WTC11 (cell line): Measurements from ENCODE around the gene SPTY2D1. TPM values are rescaled to one million over a fixed set of nuclear protein-coding genes. Genes with fewer than 3 reads are reported as not detected.
"Not testable (repeated sequence)": the region's sequence is repeated elsewhere in the genome, so short reads cannot be mapped to it uniquely, and the experiment has no call there.

Experiments used
- ATAC-seq: fragments of 200-7000 bp; cut with Tn5 transposase; 2 replicates; pipeline ENCODE4 v1.10.0; 2021; ENCODE audit warnings: mild to moderate bottlenecking, moderate library complexity
- CTCF ChIA-PET: fragments of 300-600 bp; sonication (Branson Sonifier 250); formaldehyde crosslinking; loops from one replicate; lab custom pipeline; 2021; ENCODE audit warnings: antibody characterized with exemption; lab: Charles Lee
- POLR2A ChIA-PET: fragments of 350-600 bp; sonication (Branson Sonifier 250); formaldehyde crosslinking; loops from one replicate; lab custom pipeline; 2021; ENCODE audit warnings: antibody characterized with exemption; lab: Charles Lee
- DNase-seq: peaks from one replicate; pipeline ENCODE4 v3.0.0; 2021; ENCODE audit warnings: low spot score
- H3K27ac Mint-ChIP-seq: 2 replicates; pipeline ENCODE4 v1.8.0; 2021; ENCODE audit warnings: mixed read lengths
- H3K27me3 Mint-ChIP-seq: 2 replicates; pipeline ENCODE4 v1.8.0; 2021; ENCODE audit warnings: low read depth, mild to moderate bottlenecking, moderate library complexity, mixed read lengths
- H3K36me3 Mint-ChIP-seq: 2 replicates; pipeline ENCODE4 v1.8.0; 2021; ENCODE audit warnings: mixed read lengths
- H3K4me1 Mint-ChIP-seq: 2 replicates; pipeline ENCODE4 v1.8.0; 2022; ENCODE audit warnings: mixed read lengths
- H3K4me3 Mint-ChIP-seq: 2 replicates; pipeline ENCODE4 v1.8.0; 2021; ENCODE audit warnings: mild to moderate bottlenecking, moderate library complexity, mixed read lengths
- H3K9me3 Mint-ChIP-seq: 2 replicates; pipeline ENCODE4 v1.8.0; 2021; ENCODE audit warnings: mixed read lengths
- MYBL2 ChIP-seq: sonication (generic); formaldehyde crosslinking; IDR thresholded peaks from 2 replicates; pipeline ENCODE4 v1.8.1; 2023; ENCODE audit warnings: mild to moderate bottlenecking, moderate library complexity, missing genetic modification reagents
- SP1 ChIP-seq: sonication (generic); formaldehyde crosslinking; conservative IDR thresholded peaks from 2 replicates; pipeline ENCODE4 v1.8.1; 2022; ENCODE audit warnings: missing genetic modification reagents
- TEAD4 ChIP-seq: sonication (generic); formaldehyde crosslinking; IDR thresholded peaks from 2 replicates; pipeline ENCODE4 v1.8.0; 2022; ENCODE audit warnings: mild to moderate bottlenecking, missing genetic modification reagents
- TP53 ChIP-seq: sonication (generic); formaldehyde crosslinking; IDR thresholded peaks from 2 replicates; pipeline ENCODE4 v1.8.1; 2023; ENCODE audit warnings: mild to moderate bottlenecking, missing genetic modification reagents
- ZBTB21 ChIP-seq: sonication (generic); formaldehyde crosslinking; IDR thresholded peaks from 2 replicates; pipeline ENCODE4 v1.8.1; 2023; ENCODE audit warnings: mild to moderate bottlenecking, missing genetic modification reagents, borderline replicate concordance
- ZNF121 ChIP-seq: sonication (generic); formaldehyde crosslinking; IDR thresholded peaks from 2 replicates; pipeline ENCODE4 v1.8.0; 2023; ENCODE audit warnings: missing genetic modification reagents
- ZNF263 ChIP-seq: sonication (generic); formaldehyde crosslinking; IDR thresholded peaks from 2 replicates; pipeline ENCODE4 v1.8.1; 2022; ENCODE audit warnings: low read depth, mild to moderate bottlenecking, moderate library complexity, missing genetic modification reagents
- ZNF396 ChIP-seq: fragments of 250-450 bp; sonication (Bioruptor Pico); IDR thresholded peaks from 2 replicates; pipeline ENCODE4 v1.8.0; 2021; ENCODE audit warnings: mild to moderate bottlenecking, moderate library complexity, borderline replicate concordance
- total RNA-seq: library from RNA; stranded (reverse); gene quantifications from 3 replicates; pipeline ENCODE4 v1.2.3, GENCODE V29; 2021
- TF ChIP-seq, protein P1 (sequence below): sonication (generic); formaldehyde crosslinking; IDR thresholded peaks from 2 replicates; pipeline ENCODE4 v1.8.0; 2023; ENCODE audit warnings: mild to moderate bottlenecking, missing genetic modification reagents
- TF ChIP-seq, protein P2 (sequence below): sonication (generic); formaldehyde crosslinking; IDR thresholded peaks from 2 replicates; pipeline ENCODE4 v1.8.1; 2022; ENCODE audit warnings: mild to moderate bottlenecking, missing genetic modification reagents, moderate library complexity, borderline replicate concordance
- TF ChIP-seq, protein P3 (sequence below): sonication (generic); formaldehyde crosslinking; IDR thresholded peaks from 2 replicates; pipeline ENCODE4 v1.8.0; 2022; ENCODE audit warnings: missing genetic modification reagents
- TF ChIP-seq, protein P4 (sequence below): fragments of 250-450 bp; sonication (Bioruptor Pico); conservative IDR thresholded peaks from 2 replicates; pipeline ENCODE4 v1.9.0; 2021; ENCODE audit warnings: mild to moderate bottlenecking
- TF ChIP-seq, protein P5 (sequence below): sonication (generic); formaldehyde crosslinking; conservative IDR thresholded peaks from 2 replicates; pipeline ENCODE4 v1.8.1; 2023; ENCODE audit warnings: mild to moderate bottlenecking, low read depth, missing genetic modification reagents, moderate library complexity
- TF ChIP-seq, protein P6 (sequence below): fragments of 250-450 bp; sonication (Bioruptor Pico); IDR thresholded peaks from 2 replicates; pipeline ENCODE4 v1.9.0; 2021; ENCODE audit warnings: mild to moderate bottlenecking
- TF ChIP-seq, protein P7 (sequence below): fragments of 200-600 bp; IDR thresholded peaks from 2 replicates; pipeline ENCODE4 v1.8.0; 2022; ENCODE audit warnings: antibody characterized with exemption

Gene SPTY2D1
- total RNA-seq, 1 experiment from 2014 or later = 14.3 TPM

DNA sequence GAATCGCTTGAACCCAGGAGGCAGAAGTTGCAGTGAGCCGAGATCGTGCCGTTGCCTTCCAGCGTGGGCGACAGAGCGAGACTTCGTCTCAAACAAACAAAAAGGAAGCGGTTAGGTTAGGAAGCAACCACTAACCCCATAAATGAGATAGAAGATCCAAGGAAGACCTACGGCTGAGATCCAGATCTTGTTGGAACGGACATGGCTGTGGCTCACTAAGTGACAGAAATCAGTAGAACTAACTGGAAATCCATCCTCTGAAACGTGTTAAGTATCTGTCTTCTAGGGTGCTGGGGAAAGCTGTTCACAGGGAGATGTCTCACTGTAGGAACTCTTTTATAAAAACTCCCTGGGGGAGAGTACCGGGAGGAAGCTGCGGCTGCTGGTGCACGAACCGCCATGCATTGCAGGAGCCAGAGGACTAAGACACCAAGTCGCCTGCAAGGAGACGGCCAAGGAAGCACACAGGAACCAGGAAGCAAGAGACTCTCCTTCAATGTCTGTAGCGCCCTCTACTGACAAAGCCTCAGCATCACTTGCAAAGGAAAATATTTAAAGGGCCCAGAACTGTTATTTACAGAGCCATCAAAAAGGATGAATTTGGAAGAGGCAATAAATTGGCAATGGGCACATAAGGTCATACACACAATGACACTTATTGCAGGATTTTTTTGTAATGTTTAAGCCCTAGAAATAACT lies 16.9 kb upstream of the SPTY2D1 start (continued):
- TF ChIP-seq, protein P1, sequence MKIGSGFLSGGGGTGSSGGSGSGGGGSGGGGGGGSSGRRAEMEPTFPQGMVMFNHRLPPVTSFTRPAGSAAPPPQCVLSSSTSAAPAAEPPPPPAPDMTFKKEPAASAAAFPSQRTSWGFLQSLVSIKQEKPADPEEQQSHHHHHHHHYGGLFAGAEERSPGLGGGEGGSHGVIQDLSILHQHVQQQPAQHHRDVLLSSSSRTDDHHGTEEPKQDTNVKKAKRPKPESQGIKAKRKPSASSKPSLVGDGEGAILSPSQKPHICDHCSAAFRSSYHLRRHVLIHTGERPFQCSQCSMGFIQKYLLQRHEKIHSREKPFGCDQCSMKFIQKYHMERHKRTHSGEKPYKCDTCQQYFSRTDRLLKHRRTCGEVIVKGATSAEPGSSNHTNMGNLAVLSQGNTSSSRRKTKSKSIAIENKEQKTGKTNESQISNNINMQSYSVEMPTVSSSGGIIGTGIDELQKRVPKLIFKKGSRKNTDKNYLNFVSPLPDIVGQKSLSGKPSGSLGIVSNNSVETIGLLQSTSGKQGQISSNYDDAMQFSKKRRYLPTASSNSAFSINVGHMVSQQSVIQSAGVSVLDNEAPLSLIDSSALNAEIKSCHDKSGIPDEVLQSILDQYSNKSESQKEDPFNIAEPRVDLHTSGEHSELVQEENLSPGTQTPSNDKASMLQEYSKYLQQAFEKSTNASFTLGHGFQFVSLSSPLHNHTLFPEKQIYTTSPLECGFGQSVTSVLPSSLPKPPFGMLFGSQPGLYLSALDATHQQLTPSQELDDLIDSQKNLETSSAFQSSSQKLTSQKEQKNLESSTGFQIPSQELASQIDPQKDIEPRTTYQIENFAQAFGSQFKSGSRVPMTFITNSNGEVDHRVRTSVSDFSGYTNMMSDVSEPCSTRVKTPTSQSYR (CRISPR knock-in tag) = no peak
- TF ChIP-seq MYBL2 (no peak), ZBTB21 (CRISPR knock-in tag) (no peak), TEAD4 (no peak), ZNF121 (no peak), SP1 (0 out of 2 replicates have a peak, but pooled peaks have one; percentile 19)
- TF ChIP-seq, protein P2, sequence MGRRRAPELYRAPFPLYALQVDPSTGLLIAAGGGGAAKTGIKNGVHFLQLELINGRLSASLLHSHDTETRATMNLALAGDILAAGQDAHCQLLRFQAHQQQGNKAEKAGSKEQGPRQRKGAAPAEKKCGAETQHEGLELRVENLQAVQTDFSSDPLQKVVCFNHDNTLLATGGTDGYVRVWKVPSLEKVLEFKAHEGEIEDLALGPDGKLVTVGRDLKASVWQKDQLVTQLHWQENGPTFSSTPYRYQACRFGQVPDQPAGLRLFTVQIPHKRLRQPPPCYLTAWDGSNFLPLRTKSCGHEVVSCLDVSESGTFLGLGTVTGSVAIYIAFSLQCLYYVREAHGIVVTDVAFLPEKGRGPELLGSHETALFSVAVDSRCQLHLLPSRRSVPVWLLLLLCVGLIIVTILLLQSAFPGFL (CRISPR knock-in tag) = no peak

DNA sequence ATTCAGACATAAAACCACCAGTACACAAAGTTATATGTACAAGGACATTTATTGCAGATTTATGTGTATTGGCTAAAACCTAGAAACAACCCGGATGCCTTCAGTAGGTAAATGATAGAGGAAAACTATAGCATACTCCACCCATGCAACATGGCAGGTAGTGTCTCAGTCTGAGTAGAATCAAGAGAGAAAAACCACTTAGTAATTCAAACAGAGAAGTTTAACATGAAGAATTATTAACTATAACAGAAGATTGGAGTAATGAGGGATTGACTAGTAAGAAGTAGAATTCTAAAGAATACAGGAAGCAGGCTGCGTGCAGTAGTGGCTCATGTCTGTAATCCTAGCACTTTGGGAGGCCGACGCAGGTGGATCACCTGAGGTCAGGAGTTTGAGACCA lies 16.2 kb upstream of the SPTY2D1 start:
- DNase-seq (no peak), ATAC-seq (no peak)
- ChIA-PET CTCF (interaction anchor here (1.0 to 2.5 kb wide), 6 partner anchors 17 to 124 kb away, joined by 3 to 16 read pairs (median 6); partner anchors contain the start of genes SPTY2D1 and TSG101), POLR2A (interaction anchor here (0.5 to 0.9 kb wide), 2 partner anchors 254 to 294 kb away, joined by 3 to 7 read pairs; no protein-coding TSS in a partner anchor)
- no peaks in the 10 kb centered on the region; the same call in 1 of the 2 replicates for H3K4me1 Mint-ChIP-seq
- TF ChIP-seq TP53 (no peak), MYBL2 (no peak), ZNF263 (CRISPR knock-in tag) (no peak), ZNF396 (CRISPR knock-in tag) (no peak)
- TF ChIP-seq, protein P3, sequence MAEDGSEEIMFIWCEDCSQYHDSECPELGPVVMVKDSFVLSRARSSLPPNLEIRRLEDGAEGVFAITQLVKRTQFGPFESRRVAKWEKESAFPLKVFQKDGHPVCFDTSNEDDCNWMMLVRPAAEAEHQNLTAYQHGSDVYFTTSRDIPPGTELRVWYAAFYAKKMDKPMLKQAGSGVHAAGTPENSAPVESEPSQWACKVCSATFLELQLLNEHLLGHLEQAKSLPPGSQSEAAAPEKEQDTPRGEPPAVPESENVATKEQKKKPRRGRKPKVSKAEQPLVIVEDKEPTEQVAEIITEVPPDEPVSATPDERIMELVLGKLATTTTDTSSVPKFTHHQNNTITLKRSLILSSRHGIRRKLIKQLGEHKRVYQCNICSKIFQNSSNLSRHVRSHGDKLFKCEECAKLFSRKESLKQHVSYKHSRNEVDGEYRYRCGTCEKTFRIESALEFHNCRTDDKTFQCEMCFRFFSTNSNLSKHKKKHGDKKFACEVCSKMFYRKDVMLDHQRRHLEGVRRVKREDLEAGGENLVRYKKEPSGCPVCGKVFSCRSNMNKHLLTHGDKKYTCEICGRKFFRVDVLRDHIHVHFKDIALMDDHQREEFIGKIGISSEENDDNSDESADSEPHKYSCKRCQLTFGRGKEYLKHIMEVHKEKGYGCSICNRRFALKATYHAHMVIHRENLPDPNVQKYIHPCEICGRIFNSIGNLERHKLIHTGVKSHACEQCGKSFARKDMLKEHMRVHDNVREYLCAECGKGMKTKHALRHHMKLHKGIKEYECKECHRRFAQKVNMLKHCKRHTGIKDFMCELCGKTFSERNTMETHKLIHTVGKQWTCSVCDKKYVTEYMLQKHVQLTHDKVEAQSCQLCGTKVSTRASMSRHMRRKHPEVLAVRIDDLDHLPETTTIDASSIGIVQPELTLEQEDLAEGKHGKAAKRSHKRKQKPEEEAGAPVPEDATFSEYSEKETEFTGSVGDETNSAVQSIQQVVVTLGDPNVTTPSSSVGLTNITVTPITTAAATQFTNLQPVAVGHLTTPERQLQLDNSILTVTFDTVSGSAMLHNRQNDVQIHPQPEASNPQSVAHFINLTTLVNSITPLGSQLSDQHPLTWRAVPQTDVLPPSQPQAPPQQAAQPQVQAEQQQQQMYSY (CRISPR knock-in tag) = no peak
- TF ChIP-seq, protein P4, sequence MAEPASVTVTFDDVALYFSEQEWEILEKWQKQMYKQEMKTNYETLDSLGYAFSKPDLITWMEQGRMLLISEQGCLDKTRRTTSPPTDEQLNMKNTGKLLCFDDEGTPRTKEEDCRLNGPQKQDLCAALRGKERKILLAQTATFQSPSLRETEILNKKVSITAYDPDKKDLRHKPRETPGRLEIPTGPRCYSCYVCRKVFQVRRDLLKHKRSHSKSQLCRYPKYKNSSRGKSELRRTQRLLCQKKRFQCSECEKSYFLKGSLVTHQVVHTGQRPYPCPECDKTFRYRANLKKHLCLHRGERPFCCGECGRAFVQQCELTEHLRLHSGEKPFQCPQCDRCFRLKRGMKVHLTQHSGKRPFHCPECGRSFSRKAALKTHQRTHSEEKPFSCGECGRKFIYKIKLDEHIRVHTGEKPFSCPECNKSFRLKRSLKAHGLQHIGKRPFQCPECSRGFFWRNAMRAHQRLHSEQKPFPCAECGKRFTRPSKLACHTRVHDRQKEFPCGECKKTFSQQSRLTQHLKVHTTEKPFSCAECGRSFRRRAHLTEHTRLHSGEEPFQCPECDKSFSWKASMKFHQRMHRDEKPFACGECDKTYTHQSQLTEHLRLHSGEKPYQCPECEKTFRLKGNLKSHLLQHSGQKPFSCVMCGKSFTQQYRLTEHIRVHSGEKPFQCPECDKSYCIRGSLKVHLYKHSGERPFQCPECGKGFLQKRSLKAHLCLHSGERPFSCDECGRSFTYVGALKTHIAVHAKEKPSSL (CRISPR knock-in tag) = no peak
- TF ChIP-seq, protein P5, sequence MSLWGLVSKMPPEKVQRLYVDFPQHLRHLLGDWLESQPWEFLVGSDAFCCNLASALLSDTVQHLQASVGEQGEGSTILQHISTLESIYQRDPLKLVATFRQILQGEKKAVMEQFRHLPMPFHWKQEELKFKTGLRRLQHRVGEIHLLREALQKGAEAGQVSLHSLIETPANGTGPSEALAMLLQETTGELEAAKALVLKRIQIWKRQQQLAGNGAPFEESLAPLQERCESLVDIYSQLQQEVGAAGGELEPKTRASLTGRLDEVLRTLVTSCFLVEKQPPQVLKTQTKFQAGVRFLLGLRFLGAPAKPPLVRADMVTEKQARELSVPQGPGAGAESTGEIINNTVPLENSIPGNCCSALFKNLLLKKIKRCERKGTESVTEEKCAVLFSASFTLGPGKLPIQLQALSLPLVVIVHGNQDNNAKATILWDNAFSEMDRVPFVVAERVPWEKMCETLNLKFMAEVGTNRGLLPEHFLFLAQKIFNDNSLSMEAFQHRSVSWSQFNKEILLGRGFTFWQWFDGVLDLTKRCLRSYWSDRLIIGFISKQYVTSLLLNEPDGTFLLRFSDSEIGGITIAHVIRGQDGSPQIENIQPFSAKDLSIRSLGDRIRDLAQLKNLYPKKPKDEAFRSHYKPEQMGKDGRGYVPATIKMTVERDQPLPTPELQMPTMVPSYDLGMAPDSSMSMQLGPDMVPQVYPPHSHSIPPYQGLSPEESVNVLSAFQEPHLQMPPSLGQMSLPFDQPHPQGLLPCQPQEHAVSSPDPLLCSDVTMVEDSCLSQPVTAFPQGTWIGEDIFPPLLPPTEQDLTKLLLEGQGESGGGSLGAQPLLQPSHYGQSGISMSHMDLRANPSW (CRISPR knock-in tag) = no peak
- TF ChIP-seq, protein P6, sequence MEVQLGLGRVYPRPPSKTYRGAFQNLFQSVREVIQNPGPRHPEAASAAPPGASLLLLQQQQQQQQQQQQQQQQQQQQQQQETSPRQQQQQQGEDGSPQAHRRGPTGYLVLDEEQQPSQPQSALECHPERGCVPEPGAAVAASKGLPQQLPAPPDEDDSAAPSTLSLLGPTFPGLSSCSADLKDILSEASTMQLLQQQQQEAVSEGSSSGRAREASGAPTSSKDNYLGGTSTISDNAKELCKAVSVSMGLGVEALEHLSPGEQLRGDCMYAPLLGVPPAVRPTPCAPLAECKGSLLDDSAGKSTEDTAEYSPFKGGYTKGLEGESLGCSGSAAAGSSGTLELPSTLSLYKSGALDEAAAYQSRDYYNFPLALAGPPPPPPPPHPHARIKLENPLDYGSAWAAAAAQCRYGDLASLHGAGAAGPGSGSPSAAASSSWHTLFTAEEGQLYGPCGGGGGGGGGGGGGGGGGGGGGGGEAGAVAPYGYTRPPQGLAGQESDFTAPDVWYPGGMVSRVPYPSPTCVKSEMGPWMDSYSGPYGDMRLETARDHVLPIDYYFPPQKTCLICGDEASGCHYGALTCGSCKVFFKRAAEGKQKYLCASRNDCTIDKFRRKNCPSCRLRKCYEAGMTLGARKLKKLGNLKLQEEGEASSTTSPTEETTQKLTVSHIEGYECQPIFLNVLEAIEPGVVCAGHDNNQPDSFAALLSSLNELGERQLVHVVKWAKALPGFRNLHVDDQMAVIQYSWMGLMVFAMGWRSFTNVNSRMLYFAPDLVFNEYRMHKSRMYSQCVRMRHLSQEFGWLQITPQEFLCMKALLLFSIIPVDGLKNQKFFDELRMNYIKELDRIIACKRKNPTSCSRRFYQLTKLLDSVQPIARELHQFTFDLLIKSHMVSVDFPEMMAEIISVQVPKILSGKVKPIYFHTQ = no peak
- TF ChIP-seq, protein P7, sequence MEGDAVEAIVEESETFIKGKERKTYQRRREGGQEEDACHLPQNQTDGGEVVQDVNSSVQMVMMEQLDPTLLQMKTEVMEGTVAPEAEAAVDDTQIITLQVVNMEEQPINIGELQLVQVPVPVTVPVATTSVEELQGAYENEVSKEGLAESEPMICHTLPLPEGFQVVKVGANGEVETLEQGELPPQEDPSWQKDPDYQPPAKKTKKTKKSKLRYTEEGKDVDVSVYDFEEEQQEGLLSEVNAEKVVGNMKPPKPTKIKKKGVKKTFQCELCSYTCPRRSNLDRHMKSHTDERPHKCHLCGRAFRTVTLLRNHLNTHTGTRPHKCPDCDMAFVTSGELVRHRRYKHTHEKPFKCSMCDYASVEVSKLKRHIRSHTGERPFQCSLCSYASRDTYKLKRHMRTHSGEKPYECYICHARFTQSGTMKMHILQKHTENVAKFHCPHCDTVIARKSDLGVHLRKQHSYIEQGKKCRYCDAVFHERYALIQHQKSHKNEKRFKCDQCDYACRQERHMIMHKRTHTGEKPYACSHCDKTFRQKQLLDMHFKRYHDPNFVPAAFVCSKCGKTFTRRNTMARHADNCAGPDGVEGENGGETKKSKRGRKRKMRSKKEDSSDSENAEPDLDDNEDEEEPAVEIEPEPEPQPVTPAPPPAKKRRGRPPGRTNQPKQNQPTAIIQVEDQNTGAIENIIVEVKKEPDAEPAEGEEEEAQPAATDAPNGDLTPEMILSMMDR = no peak
- no peak overlapping the region for H3K27ac Mint-ChIP-seq
- peaks cover 10% of the 10 kb centered on the region; the same call in 1 of the 2 replicates for H3K27me3 Mint-ChIP-seq
- H3K36me3 Mint-ChIP-seq = no peaks in the 10 kb centered on the region
- H3K9me3 Mint-ChIP-seq = no peaks in the 10 kb centered on the region
- H3K4me3 Mint-ChIP-seq = peak overlapping the region; percentile 40; the same call in 1 of the 2 replicates

DNA sequence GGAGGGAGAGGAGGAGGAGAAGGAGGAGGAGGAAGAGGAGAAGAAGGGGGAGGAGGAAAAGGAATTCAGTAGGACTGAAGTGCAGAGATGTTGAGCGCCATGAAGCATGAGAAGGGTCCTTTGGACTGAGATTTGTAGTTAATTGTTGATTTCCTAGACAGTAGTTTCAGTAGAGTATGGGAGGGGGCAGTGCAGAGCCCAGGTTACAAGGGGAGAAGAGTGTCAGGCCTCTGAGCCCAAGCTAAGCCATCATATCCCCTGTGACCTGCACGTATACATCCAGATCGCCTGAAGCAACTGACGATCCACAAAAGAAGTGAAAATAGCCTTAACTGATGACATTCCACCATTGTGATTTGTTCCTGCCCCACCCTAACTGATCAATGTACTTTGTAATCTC lies 8.9 kb upstream of the SPTY2D1 start:
- H3K4me1 Mint-ChIP-seq, H3K27ac Mint-ChIP-seq, H3K4me3 Mint-ChIP-seq, DNase-seq, H3K9me3 Mint-ChIP-seq, CTCF ChIA-PET, H3K36me3 Mint-ChIP-seq, POLR2A ChIA-PET: not testable (repeated sequence)
- H3K27me3 Mint-ChIP-seq = peaks cover 14% of the 10 kb centered on the region
- peak; percentile 85 for ATAC-seq
